SHP77 treated with DMSO at 0.1 percent for 48 hours (cell line): ENCODE data around the gene KRTAP5-6.
"Not testable (repeated sequence)": the region's sequence is repeated elsewhere in the genome, so short reads cannot be mapped to it uniquely, and the experiment has no call there.

Experiments
- DNase-seq: peaks from one replicate; lab custom pipeline; 2025; lab: John Stamatoyannopoulos, UW

Gene KRTAP5-6

DNA sequence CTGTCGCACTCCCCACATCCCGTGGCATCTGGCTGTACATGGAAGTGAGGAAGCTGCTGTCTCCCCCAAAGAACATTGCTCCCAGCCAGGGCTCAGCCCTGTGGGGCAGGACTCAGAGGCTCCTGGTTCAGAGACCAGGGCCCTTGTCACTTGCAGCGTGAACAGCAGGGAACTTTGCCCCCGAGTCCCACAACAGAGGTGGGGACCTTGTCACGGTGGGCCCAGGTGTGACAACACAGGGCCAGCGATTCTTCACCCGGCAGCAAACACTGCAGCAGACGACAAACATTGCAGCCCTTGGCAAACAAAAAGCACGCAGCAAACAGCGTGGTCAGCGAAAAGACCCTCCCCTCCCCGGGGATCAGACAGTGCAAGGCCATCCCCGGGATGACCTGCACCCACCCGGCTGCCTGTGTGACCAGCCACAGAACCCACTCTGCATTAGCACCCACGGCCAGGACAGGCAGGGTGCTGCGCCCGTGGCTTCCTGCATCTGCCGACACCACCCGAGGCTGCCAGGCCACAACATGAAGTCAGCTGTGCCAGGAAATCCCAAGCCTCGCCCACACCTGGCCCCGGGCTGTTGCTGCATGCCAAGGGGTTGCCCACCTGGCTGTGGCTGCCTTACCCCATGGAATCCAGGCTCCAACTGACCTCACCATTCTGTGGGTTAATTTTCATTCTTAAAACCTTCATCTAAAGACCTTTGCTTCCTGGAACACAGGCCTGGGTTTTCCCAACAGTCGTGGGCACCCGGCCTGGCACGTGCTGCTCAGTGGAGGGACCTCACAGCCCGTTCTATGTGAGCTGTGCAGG lies 35.3 kb upstream of the KRTAP5-6 start:
- not testable (repeated sequence) for DNase-seq

DNA sequence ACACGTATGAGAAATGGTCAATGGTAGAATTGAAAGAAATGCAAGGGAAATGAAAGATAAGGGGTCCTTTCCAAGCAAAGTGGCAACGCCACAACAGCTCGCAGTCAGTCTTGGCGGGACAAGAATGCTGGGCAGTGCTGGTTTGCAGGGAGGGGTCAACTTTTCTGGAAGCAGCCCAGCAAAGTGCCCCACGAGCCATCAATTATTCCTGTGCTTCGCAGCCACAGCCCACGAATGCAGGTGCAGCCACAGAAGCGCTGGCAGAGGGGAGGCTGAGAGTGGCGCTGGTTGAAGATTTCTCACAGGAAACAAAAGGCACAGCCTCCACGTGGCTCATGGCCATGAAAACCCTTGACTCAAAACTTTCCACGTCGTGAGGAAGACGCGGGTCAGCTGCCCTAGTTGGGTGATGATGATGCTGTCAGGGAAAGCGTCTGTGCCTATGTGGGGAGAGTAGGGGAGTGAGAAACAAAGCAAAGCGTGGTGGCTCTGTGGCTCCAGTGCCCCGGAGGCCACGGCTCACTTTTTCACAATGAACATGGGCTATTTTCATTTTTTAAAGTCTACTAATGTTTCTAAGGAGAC lies 34.2 kb upstream of the KRTAP5-6 start:
- not testable (repeated sequence) for DNase-seq

DNA sequence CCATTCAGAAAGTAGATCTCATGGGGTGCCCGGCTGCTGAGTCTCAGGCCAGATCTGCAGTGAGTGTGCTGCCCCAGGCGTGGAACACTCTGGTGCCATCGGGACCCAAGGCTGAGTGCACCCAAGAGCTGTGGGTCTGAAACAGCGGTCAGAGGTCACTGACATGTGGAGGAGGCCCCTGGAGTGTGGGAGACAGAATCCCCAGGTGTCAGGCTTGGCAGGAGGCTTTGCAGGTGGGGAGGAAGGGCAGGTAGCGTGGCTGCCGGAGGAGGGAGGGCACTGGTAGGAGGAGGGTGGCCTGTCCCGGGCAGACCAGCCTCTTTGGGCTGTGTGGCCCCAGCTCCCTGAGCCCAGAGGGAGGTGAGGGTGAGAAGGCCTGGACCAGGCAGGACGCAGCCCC lies 31.7 kb upstream of the KRTAP5-6 start:
- DNase-seq = no peak

DNA sequence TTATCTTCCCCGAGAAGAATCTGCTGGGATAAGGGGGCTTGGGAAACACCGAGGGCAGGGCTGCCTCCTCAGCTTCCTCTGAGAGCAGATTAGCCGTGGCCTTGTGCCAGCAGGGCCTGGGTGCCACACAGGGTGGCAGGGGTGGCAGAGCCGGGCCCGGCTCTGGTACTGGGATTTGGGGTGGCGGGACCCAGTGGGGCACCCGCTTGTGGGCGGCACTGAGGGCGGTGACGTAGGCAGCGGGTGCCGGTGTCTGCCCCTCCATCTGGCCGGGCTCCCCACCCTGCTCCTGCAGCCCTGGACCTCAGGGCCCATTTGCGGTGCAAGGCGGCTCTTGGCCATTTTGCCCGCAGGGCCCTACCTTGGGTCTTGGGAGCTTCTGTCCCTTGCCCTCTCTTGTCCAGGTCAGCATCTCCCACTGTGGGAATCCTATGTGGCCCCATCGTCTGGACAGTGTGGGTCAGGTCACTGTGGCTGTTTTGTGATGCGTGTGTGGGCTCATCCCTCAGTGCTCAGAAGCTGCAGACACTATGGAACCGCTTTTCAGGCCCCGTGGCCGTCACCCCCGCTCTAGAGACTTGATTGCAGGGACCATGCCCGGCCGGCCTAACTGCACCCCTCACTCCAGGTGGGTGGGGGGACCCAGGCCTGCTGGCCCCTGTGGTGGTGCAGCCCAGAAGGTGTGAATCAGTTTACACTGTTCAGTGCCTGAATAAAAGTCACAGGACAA lies 29.7 kb upstream of the KRTAP5-6 start:
- DNase-seq = no peak

DNA sequence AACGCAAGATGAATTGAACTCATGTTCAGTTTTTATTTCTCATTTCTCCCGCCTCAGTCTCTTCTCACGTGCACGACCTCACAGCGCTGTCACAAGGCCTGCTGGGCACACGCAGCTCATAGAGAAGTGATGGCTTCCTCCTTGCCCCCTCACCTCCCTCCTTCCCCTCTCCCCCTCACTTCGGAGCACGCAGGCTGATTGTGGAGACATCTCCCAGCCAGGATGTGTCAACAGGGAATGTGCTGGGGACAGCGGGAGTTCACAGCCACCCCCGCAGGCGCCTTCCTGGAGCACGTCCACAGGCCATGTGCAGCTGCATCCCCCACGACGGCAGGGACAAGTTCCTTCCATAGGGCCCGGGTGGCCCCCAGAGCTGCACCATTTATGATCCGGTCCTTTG lies 29.1 kb upstream of the KRTAP5-6 start:
- no peak for DNase-seq

DNA sequence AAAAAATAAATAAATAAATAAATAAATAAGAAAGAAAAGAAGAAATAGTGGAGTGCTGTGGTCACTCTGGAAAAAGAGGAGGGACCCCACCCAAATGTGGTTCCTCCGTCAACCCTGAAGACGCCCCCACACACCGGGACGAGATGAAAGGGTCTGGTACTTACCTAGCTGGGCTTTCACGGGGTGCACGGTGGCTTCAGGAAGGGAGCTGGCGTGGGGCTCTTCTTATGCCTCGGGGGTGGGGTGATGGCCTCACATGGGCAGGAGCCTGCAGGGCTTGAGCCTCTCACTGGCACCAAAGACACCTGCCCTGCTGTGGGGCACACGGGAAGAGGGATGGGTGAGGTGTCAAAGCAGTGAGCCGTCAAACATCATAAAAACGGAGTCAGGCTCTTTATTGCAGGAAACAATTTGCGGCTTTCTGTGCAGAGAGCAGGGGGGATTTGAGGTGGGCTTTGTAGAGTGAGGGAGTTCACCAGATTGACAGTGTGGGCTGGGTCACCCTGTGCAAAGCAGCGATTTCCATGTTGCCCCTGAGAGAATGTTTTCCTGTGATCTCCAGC lies 28.0 kb upstream of the KRTAP5-6 start:
- no peak for DNase-seq

DNA sequence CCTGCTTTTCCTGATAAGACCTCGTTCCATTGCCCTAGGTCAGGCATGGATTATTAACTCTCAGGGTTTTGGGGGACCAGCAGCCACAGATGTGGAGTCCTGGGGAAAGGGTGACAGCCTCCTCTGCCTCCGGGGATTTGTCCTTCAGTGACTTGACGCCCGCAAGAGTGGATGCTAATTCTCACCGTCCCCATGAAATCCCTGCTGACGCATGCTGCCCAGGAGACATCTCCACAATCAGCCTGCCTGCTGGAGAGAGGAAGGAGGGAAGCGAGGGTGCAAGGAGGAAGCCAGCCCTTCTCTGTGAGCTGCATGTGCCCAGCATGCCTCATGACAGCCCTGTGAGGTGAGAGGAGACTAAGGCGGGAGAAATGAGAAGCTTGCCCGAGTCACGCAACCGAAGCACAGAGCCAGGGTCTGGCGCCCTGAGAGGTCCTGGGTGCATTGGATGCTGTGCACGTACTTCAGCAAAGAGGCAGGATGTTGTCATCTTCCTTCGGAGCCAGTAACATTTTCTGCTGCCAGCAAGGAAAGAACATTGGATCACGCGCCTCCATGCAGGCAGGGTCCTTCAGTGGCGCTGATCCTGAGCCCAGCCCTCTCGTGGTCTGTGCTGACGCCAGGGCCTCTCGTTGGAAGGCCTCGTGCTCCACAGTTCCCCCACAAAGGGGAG lies 27.3 kb upstream of the KRTAP5-6 start:
- no peak for DNase-seq

DNA sequence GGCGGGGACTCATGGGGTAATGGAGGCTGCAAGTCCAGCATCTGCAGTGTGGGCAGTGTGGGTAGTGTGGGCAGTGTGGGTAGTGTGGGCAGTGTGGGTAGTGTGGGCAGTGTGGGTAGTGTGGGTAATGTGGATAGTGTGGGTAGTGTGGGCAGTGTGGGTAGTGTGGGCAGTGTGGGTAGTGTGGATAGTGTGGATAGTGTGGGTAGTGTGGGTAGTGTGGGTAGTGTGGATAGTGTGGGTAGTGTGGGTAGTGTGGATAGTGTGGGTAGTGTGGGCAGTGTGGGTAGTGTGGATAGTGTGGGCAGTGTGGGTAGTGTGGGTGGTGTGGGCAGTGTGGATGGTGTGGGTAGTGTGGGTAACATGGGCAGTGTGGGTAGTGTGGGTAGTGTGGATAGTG lies 26.5 kb upstream of the KRTAP5-6 start:
- DNase-seq = not testable (repeated sequence)

DNA sequence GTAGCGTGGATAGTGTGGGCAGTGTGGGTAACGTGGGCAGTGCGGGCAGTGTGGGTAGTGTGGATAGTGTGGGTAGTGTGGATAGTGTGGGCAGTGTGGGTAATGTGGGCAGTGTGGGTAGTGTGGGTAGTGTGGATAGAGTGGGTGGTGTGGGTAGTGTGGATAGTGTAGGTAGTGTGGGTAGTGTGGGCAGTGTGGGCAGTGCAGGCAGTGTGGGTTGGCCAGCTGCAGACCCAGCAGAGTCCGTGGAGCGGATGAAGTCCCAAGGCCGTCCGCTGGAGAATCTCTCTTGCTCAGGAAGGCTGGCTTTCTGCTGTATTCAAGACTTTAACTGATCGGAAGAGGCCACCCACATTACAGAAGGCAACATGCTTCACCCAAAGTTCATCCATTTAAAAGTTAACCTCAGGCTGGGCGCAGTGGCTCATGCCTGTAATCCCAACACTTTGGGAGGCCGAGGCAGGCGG lies 26.1 kb upstream of the KRTAP5-6 start:
- no peak for DNase-seq

DNA sequence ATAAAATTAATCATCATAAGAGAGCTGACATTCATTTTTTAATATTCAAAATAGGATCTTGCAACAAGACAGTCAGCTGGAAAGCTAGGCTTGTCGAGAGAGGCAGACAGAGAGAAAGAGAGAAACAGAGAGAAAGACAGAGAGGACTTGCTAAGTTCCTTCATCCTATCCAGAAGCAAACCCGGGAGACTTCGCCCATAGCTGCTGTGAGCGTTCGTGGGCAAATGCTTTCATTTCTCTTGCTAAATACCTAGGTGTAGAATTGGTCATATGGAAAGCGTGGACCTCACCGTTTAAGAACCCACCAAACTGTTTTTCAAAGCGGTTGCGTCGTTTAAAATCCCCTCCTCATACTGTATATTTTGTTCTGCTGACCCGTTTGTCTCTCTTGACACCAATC lies 25.3 kb upstream of the KRTAP5-6 start:
- DNase-seq = no peak

DNA sequence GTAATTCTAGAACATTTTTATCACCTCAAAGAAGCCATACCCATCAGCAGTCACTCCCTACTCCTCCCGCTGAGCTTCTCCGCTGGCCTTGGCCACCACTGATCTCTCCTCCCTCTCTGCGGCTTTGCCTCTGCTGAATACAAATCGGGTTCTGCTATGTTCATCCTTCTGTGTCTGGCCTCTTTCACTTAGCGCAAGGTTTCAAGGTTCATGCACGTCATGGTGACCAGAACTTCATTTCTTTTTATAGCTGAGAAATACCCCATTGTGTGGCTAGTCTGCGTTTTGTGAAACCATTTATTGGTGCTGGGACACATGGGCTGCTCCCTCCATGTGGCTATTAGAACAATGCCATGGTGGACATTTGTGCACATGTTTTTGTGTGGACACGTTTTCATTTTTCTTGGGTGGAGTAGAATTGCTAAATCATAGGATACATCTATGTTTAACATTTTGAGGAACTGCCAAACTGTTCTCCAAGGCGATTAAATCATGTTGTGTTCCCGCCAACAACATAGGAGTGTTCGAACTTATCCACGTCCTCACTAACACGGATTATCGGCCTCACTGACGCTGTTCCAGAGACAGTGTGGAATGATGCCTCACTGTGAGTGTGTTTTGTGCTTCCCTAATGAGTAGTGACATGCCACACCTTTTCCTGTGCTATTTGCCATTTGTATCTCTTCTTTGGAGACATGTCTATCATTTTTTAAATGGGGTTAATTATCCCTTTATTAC lies 24.2 kb upstream of the KRTAP5-6 start:
- DNase-seq = no peak

DNA sequence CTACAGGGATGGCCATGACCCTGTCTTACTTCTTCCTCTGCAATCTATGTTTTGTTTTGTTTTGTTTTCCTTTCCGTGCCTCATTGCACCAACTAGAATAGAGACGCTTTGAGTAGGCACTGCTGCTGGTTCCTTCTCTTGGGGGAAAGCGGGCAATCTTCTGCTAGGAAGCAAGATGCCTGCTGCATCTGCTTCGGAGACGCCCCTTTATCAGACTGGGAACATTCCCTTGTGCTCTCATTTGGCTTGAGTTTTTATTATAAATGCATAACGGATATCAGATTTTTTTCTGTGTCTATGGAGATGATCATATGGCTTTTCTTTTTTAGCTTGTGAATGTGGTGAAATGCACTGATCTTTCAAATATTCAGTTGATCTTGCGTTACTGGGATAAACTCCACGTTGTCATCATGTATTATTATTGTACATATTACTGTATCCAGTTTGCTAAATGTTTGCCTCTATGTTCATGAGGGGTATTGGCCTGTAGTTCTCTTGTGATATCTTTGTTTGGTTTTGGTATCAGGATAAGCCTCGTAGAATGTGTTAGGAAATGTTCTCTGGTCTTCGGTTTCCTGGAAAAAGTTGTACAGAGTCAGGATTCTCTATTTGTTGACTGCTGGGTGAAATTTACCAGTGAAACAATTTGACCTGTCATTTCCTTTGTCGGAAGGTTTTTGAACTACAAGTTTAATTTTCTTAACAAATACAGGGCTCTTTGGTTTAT lies 23.4 kb upstream of the KRTAP5-6 start:
- no peak for DNase-seq

DNA sequence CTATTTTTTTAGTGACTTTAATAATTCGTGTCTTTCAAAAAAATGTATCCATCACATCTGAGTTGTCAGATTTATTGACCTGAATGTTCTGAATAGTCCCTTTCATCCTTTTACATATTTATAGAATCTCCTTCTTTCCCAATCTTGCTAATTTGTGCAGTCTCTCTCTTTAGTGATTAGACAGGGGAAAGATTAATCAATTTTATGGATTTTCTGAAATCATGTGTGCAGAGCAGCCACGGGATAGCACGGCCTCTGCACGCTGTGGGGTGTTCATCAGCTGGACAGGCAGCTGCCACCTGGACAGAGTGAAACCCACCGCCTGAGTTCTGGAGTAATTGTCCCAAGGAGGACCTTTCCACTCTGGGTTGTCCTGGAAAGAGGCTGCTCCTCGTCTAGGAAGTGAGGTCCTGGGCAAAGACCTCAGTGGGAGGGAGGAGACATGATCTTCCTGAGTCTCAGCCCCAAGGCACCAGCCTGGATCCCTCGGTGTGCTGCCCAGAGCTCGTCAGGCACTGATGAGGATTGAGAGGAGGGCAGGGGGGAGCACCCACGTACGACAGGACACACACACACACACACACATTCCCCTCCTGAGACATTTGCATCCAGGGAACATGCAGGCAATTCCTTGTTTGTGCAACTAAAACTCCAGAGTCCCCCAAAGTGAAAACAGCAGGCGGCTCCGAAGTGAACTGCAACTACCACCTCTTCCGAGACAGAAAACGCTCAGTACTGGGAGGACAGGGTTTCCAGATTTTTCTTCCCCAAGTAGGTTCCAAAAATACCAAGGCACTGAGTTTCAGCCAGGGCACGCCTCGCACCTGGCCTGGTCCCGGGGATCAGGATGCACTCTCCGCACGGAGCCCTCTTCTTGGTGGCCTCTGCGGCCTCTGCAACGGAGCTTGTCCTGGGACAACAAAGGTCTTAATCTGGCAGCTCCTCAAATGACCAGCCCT lies 22.5 kb upstream of the KRTAP5-6 start:
- no peak for DNase-seq

DNA sequence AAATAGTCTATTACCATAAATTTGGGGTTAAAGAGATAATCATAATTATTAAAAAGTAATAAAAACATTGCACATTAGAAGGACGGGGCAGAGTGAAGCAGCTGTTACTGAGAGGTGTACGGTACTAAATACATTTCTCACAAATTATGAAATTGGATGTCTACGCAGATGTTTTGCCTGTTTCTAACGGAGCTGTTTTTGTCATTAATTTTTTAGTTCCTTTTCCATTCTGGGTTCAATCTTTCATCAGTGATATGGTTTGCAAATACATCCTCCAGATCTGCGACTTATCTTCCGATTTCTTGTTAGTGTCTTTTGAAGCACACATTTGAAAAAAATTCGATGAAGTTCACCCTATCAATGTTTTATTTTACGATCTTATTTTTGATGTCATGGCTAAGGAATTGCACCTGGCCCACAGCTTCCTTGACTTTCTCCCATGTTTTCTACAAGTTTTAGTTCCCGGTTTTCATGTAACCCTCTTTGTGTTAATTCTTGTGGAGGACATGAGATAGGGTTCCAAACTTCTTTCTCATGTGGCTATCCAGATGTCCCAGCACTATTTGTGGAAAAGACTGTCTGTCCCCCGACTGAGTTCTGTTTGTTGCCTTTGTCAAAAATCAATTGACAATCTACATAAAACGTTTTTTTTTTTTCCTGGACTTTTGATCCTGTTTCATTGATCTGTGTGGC lies 21.3 kb upstream of the KRTAP5-6 start:
- no peak for DNase-seq

DNA sequence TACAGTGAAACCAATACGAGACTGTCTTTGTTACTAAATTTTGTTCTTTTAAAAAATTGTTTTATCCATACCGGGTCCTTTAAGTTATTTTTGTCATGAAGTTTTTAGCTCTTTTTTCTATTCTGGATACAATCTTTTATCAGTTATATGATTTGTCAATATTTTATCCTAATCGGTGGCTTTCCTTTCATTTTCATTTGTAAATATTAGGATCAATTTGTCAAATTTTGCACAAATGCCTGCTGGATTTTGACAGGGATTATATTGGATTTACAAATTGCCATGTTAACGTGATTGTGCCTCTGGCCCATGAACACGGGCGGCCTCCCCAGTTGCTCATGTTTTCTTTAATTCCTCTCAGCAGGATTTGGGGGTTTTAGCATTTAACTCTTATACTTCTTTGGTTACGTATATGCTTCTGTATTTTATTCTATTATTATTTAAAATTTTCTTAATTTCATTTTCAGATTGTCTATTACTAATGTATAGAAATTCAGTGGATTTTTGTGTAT lies 20.7 kb upstream of the KRTAP5-6 start:
- DNase-seq = no peak

DNA sequence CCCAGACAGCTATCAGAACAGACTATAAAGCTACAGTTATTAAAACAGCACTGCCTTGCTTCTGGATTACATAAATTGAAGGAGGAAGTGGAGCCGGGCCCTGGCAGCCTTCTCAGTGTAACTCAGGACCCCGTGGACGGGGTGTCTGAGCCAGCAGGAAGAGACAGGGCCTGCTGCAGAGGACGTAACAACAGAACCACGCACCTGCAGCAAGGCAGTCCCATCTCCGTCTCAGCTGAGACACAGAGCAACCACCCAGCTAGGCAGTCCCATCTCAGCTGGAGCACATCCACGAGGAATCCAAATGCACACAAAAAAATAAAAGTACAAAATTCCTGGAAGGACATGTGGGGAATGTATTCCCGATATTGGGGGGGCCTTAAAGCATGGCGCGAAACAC lies 17.1 kb upstream of the KRTAP5-6 start:
- DNase-seq = no peak

DNA sequence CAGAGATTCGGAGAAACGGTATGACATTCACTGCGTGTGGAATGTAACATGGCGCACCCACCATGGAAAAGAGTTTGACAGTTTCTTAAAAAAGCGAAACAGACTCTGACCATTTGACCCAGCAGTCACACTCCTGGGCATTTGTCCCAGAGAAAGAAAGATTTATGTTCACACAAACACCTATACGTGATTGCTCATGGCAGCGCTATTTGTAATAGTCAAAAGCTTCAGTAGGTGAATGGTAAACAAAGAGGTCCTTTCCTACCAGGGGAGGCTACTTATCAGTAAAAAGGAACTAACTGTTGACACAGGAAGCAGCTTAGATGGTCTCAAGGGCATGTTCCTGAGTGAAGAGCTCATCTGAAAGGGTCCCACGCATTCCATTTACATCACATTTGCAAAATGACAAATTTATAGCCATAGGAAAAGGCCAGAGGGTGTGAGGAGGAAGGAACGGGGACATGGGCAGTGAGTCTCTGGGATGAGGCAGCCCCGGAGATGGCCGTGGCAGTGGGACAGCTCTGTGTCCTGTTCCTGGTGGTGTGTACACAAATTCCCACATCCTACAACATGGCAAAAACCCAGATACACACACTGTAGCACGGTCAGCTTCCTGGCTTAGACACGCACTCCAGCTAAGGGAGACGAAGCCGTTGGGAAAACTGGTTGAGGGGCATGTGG lies 14.6 kb upstream of the KRTAP5-6 start:
- no peak for DNase-seq

DNA sequence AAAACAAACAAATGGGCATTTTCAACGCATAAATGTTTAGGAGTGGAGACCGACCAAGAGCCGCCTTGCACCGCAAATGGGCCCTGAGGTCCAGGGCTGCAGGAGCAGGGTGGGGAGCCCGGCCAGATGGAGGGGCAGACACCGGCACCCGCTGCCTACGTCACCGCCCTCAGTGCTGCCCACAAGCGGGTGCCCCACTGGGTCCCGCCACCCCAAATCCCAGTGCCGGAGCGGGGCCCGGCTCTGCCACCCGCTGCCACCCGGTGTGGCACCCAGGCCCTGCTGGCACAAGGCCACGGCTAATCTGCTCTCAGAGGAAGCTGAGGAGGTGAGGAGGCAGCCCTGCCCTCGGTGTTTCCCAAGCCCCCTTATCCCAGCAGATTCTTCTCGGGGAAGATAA lies 13.8 kb upstream of the KRTAP5-6 start:
- not testable (repeated sequence) for DNase-seq
